ENCODE results near the gene SEZ6L.

The SEZ6L gene

GRCh38 chr22:26372890-26373289 is 203.6 kb downstream of the SEZ6L start:
- no peak for ATAC-seq (ENCODE audit: low read depth)
- TF ChIP-seq, protein P1, sequence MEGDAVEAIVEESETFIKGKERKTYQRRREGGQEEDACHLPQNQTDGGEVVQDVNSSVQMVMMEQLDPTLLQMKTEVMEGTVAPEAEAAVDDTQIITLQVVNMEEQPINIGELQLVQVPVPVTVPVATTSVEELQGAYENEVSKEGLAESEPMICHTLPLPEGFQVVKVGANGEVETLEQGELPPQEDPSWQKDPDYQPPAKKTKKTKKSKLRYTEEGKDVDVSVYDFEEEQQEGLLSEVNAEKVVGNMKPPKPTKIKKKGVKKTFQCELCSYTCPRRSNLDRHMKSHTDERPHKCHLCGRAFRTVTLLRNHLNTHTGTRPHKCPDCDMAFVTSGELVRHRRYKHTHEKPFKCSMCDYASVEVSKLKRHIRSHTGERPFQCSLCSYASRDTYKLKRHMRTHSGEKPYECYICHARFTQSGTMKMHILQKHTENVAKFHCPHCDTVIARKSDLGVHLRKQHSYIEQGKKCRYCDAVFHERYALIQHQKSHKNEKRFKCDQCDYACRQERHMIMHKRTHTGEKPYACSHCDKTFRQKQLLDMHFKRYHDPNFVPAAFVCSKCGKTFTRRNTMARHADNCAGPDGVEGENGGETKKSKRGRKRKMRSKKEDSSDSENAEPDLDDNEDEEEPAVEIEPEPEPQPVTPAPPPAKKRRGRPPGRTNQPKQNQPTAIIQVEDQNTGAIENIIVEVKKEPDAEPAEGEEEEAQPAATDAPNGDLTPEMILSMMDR (IDR thresholded peaks at IDR 0.05; ENCODE audit: poor library complexity, severe bottlenecking), result no peak
- no peaks in the 10 kb centered on the region for H3K9me3 ChIP-seq (ENCODE audit: severe bottlenecking)
- H3K27me3 ChIP-seq (ENCODE audit: insufficient read depth, poor library complexity, severe bottlenecking), result peaks cover 3% of the 10 kb centered on the region
- no peaks in the 10 kb centered on the region for H3K4me1 ChIP-seq (ENCODE audit: insufficient read depth, poor library complexity, severe bottlenecking)
- H3K36me3 ChIP-seq (ENCODE audit: low read depth), result no peaks in the 10 kb centered on the region
- no peak overlapping the region for H3K4me3 ChIP-seq (ENCODE audit: severe bottlenecking)
- no peak overlapping the region for H3K27ac ChIP-seq (ENCODE audit: poor library complexity, severe bottlenecking)
- DNase-seq (ENCODE audit: low spot score), result no peak

DNA sequence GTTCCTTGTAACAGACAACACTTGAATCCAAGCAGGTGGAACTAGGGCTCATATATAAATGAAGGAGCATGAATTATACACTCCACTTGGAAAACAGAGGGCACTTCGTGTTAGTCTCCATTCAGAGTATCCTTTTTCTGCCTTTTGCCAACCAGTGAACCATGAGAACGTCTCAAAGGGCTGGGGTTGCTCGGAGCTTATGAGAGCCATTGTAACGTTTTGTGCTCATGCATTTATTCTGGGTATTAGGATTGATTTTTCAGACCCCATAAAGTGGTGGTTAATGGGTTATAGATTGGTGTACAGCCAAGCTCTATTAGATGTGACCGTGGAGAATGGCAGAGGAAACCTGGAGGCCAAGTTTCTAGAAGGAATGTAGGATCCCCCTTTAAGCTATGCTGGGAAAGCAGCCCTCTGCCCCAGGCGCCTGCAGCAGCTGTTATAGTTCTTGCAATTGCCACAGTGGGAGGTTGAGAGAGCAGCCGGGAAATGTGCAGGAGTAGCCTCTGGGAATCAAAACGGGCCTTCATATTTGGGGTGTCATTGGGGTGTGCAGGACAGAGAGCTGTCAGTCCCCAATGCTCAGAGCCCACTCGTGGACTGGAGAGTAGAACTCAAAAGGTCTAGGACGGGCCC is 205.2 kb downstream of the SEZ6L start:
- H3K4me1 ChIP-seq (ENCODE audit: insufficient read depth, poor library complexity, severe bottlenecking), result no peaks in the 10 kb centered on the region
- no peak for DNase-seq (ENCODE audit: low spot score)
- TF ChIP-seq, protein P1 (IDR thresholded peaks at IDR 0.05; ENCODE audit: poor library complexity, severe bottlenecking), result no peak
- peaks cover 3% of the 10 kb centered on the region for H3K27me3 ChIP-seq (ENCODE audit: insufficient read depth, poor library complexity, severe bottlenecking)
- no peaks in the 10 kb centered on the region for H3K9me3 ChIP-seq (ENCODE audit: severe bottlenecking)
- no peak for ATAC-seq (ENCODE audit: low read depth)
- no peak overlapping the region for H3K4me3 ChIP-seq (ENCODE audit: severe bottlenecking)
- H3K27ac ChIP-seq (ENCODE audit: poor library complexity, severe bottlenecking), result no peak overlapping the region
- no peaks in the 10 kb centered on the region for H3K36me3 ChIP-seq (ENCODE audit: low read depth)

- Histone ChIP-seq H3K36me3 (ENCODE audit: low read depth) (no peaks in the 10 kb centered on the region), H3K4me3 (ENCODE audit: severe bottlenecking) (no peak overlapping the region), H3K27me3 (ENCODE audit: insufficient read depth, poor library complexity, severe bottlenecking) (peaks cover 4% of the 10 kb centered on the region), H3K27ac (ENCODE audit: poor library complexity, severe bottlenecking) (no peak overlapping the region), H3K9me3 (ENCODE audit: severe bottlenecking) (no peaks in the 10 kb centered on the region), H3K4me1 (ENCODE audit: insufficient read depth, poor library complexity, severe bottlenecking) (no peaks in the 10 kb centered on the region)
- peak; percentile 36; the same call in 1 of the 3 replicates for ATAC-seq (ENCODE audit: low read depth)
- no peak for DNase-seq (ENCODE audit: low spot score)
- TF ChIP-seq, protein P1 (IDR thresholded peaks at IDR 0.05; ENCODE audit: poor library complexity, severe bottlenecking), result no peak
These were observed 208.0 kb downstream of the SEZ6L start for GRCh38 chr22:26377170-26377830.

DNA sequence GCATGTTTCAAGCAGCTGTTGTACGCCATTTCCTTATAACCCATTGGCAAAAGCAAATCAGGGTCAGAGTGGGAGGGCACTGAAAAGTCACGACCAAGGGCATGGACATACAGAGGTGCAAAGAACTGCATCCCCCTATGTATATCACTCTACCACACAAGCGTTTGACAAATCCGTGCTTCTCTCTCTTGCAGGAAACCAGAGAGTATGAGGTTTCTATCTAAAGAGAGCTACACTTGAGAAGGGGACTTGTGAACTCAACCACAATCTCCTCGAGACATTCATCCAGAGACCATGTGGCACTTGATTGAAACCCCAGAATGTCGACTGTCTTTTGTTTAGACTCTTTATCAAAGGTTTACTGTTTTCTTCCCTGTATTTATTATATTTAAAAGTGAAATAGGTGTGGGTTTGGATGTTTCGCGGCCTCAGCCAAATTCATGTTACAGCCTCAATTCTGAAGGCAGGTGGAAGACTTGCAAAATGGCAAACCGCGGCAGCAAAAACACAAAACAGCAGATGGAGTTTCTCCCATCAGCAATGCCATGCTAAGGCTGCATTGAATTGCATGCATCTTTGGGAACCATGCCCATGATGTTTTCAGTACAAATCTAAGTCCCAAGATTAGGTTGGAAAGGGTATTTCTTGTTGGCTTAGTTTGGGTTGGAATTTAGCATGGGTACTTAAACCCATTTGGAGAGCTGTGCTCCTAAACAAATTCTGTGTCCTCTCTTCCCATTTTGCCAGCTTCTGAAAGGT is 211.0 kb downstream of the SEZ6L start:
- no peak for ATAC-seq (ENCODE audit: low read depth)
- no peaks in the 10 kb centered on the region for H3K36me3 ChIP-seq (ENCODE audit: low read depth)
- DNase-seq (ENCODE audit: low spot score), result no peak
- no peak overlapping the region for H3K27ac ChIP-seq (ENCODE audit: poor library complexity, severe bottlenecking)
- no peak overlapping the region for H3K4me3 ChIP-seq (ENCODE audit: severe bottlenecking)
- H3K27me3 ChIP-seq (ENCODE audit: insufficient read depth, poor library complexity, severe bottlenecking), result peaks cover 3% of the 10 kb centered on the region
- TF ChIP-seq, protein P1 (IDR thresholded peaks at IDR 0.05; ENCODE audit: poor library complexity, severe bottlenecking), result no peak
- no peaks in the 10 kb centered on the region for H3K9me3 ChIP-seq (ENCODE audit: severe bottlenecking)
- no peaks in the 10 kb centered on the region for H3K4me1 ChIP-seq (ENCODE audit: insufficient read depth, poor library complexity, severe bottlenecking)
